ENCODE results near the gene PRDX5. TPM values are rescaled to one million over a fixed set of nuclear protein-coding genes. Genes with fewer than 3 reads are reported as not detected.

PRDX5 gene
- total and polyA plus RNA-seq, 8 donors, result 9.3 to 725 (median 245) TPM

GRCh38 chr11:64281957-64282770 lies 35.8 kb upstream of the PRDX5 start:
- Histone ChIP-seq H3K36me3 (peaks cover 11 to 44% (median 39%) of the 10 kb centered on the region in 4 donors), H3K27ac (no peak overlapping the region), H3K4me3 (no peak overlapping the region), H3K9me3 (no peaks in the 10 kb centered on the region), H3K27me3 (no peaks in the 10 kb centered on the region), H3K4me1 (peaks cover 17 to 50% (median 46%) of the 10 kb centered on the region in 4 donors)
- intact Hi-C loops (cut with DNase I; ENCODE audit: low total_unique reads), result no loop called here
- 94 to 95% (median 94%) methylated on average over 22 of the region's 22 CpGs for WGBS, 5 donors
- no peak for TF ChIP-seq POLR2A (IDR thresholded peaks at IDR 0.05)
- TF ChIP-seq EP300 (IDR thresholded peaks at IDR 0.05), result no peak
- no peak for TF ChIP-seq POLR2AphosphoS5 (IDR thresholded peaks at IDR 0.05)
- TF ChIP-seq CTCF (IDR thresholded peaks at IDR 0.05), result no peak
- no peak for DNase-seq

GRCh38 chr11:64283092-64283491 lies 34.8 kb upstream of the PRDX5 start:
- TF ChIP-seq CTCF (IDR thresholded peaks at IDR 0.05) (no peak), POLR2AphosphoS5 (IDR thresholded peaks at IDR 0.05) (no peak), EP300 (IDR thresholded peaks at IDR 0.05) (no peak), POLR2A (IDR thresholded peaks at IDR 0.05) (no peak)
- no peak for DNase-seq
- Histone ChIP-seq H3K4me1 (peaks cover 17 to 57% (median 43%) of the 10 kb centered on the region in 4 donors), H3K4me3 (peak overlapping the region in 2 of 4 donors; percentile 84 to 86), H3K9me3 (no peaks in the 10 kb centered on the region), H3K27ac (peak overlapping the region in 2 of 5 donors; percentile 94 to 98), H3K36me3 (peaks cover 4 to 35% (median 30%) of the 10 kb centered on the region in 4 donors), H3K27me3 (no peaks in the 10 kb centered on the region)
- 82 to 87% (median 83%) methylated on average over 3 of the region's 3 CpGs for WGBS, 5 donors
- intact Hi-C loops (cut with DNase I; ENCODE audit: low total_unique reads), result no loop called here

GRCh38 chr11:64284048-64284961 lies 33.6 kb upstream of the PRDX5 start, which contains the start of gene BAD:
TSS of gene BAD (minus strand) at chr11:64284665. CDS start at chr11:64284368, 297 bp downstream.
- WGBS, 5 donors, result 2 to 6% (median 3%) methylated on average over 26 to 44 of the region's 44 CpGs
- Histone ChIP-seq H3K9me3 (no peaks in the 10 kb centered on the region), H3K27ac (peak within 1 kb of the TSS; percentile 94 to 99 (median 98)), H3K36me3 (peaks cover 3 to 25% (median 18%) of the 10 kb centered on the region in 4 donors), H3K4me1 (peaks cover 17 to 57% (median 43%) of the 10 kb centered on the region in 4 donors), H3K4me3 (peak within 1 kb of the TSS; percentile 84 to 88 (median 86)), H3K27me3 (peaks cover 0 to 5% (median 0%) of the 10 kb centered on the region in 3 donors)
- intact Hi-C loops (cut with DNase I; ENCODE audit: low total_unique reads), result no loop called here
- DNase-seq, result peak; percentile 97 to 98
- TF ChIP-seq CTCF (IDR thresholded peaks at IDR 0.05) (no peak), POLR2A (IDR thresholded peaks at IDR 0.05) (peak in 1 of 4 donors; percentile 4), EP300 (IDR thresholded peaks at IDR 0.05) (no peak), POLR2AphosphoS5 (IDR thresholded peaks at IDR 0.05) (peak in 2 of 3 donors; percentile 63 to 75)

Measured in stomach (tissue), 9 donors.